GM13976 (cell line): ENCODE data around the gene AQP2.
"Not testable (repeated sequence)": the region's sequence is repeated elsewhere in the genome, so short reads cannot be mapped to it uniquely, and the experiment has no call there.

Experiments used
- DNase-seq: peaks from one replicate; pipeline ENCODE4 v3.0.0; 2012; ENCODE audit warnings: low spot score
- in situ Hi-C: fragments of 300-500 bp; cut with MboI; formaldehyde crosslinking; loops from one replicate; pipeline ENCODE4 v1.12.0; 2022; ENCODE audit warnings: low sequenced_read_pairs, mixed read lengths, inconsistent platforms; ENCODE audit not compliant: unreplicated experiment
- TF ChIP-seq, protein P1 (sequence below): IDR thresholded peaks from 2 replicates; pipeline ENCODE4 v1.5.1; 2012; ENCODE audit warnings: borderline replicate concordance, mild to moderate bottlenecking; ENCODE audit not compliant: insufficient read depth; ENCODE audit errors: extremely low read depth, missing control alignments, control extremely low read depth

The AQP2 gene

DNA sequence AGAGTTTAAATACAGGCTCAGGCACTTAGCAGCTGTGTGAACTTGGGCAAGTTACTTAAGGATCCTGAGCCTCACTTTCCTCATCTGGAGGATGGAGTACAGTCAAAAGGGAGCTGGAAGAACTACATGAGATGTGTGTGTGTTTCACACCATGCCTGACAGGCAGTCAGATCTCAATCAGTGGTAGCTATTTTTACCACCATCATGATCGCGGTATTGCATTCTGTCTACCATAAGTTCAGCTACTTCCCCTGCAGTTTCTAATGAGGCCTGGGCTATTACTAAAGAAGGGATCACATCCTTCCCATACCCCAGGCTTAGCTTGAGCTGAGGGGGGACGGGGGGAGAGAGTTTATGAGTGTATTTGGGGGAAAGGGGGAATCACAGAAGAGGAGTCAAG, 29.3 kb downstream of the AQP2 start:
- DNase-seq = peak; percentile 7
- in situ Hi-C loops = loop anchor here (10.0 kb wide), 1 partner anchor 75 kb away; the partner anchor contains the start of gene ASIC1
- TF ChIP-seq, protein P1, sequence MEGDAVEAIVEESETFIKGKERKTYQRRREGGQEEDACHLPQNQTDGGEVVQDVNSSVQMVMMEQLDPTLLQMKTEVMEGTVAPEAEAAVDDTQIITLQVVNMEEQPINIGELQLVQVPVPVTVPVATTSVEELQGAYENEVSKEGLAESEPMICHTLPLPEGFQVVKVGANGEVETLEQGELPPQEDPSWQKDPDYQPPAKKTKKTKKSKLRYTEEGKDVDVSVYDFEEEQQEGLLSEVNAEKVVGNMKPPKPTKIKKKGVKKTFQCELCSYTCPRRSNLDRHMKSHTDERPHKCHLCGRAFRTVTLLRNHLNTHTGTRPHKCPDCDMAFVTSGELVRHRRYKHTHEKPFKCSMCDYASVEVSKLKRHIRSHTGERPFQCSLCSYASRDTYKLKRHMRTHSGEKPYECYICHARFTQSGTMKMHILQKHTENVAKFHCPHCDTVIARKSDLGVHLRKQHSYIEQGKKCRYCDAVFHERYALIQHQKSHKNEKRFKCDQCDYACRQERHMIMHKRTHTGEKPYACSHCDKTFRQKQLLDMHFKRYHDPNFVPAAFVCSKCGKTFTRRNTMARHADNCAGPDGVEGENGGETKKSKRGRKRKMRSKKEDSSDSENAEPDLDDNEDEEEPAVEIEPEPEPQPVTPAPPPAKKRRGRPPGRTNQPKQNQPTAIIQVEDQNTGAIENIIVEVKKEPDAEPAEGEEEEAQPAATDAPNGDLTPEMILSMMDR = no peak

DNA sequence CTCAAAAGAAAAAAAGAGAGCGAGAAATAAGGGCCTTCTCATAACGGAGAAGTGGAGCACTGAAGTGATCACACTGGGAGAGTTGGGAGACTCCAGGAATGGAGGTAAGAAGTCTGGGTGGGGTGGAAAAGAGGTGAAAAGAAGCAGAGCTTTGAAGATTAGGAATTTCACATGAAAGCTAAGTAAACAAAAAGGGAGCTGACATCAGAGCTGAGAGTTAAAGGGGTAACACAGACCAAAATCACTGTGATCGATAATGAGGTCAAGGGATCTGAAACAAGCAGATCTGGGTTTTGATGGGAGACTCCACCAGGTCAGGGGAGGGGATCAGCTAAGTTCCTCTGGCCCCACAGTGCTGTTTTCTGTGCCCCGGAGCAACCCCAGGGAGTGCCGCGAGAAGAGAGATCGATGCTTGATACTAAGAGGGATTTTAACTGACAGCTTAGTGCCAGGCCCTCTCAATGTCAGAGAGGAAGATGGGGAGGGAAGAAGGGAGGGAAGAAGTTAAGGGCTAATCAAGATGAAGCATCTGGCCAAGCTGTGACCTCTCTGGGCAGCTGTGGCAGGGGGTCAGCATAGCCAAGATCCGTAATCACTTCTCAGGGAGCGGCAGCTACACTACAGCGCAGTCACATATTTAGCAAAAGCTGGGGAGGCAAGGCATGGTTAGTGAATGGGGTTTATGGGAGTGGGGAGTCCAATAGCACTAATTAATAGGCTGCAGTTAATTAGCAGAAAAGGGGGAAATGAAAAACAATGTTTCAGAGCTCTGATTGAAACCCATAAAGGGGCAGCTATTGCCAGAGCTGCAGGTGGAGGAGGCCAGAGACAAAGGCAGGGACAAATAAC, 30.2 kb downstream of the AQP2 start:
- TF ChIP-seq, protein P1 = no peak
- DNase-seq = no peak
- in situ Hi-C loops = no loop called here

DNA sequence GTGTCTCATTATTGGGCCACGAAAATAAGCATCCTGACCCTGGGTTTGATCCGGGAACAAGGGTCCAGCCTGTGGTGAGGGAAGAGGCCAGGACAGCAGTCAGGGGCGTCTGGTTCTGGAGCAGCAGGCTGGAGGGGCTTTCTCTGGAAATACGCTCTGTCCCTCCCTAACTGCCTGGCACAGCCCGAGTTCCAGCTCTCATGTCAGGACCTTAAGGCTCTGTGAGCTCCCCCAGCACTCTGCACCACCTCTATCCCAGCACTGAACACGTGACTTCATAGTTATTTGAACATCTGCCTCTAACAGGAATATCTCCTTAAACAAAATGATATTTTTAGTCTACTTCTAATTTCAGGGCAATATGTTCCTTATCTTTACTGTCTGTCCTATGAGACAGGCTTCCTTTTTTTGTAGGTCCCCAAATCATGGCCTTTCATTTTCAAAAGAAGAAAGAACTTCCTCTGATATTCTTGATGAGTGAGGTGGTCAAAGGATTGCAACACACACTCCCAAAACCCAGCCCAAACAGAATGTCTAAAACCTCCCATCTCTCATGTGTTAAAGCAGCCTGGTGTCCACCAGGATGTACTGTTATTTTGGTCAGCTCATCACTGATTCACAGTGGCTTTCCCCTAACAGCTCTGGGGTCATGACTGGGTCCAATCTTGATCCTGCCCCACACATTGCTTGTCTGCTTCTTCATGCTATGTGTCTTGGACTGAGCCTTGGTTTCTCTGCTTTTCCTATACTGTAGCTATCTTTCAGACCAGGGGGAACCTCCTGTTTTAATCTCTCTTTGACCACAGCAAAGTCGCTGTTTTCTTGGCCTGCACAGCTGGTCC, 31.9 kb downstream of the AQP2 start:
- in situ Hi-C loops = no loop called here
- no peak for DNase-seq
- TF ChIP-seq, protein P1 = no peak

DNA sequence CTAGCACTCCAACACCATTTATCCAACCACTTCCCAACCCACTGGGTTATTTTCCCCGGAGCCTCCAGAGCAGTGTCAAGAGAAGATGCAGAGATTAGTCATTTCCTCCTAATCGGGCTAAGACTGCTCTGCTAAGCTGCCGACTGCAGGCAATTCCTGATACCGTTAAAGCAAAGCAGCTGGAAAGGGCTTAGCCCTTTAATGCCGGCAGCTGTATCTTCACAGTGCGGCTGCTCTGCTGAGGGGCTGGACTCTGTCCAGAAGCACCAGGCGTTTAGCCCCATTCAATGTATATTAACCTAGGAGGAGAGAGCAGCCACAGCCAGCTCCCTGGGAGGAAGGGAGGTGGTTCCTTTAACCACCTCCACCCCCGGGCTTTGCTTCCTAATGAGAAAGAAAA, 33.4 kb downstream of the AQP2 start:
- no peak for DNase-seq
- in situ Hi-C loops = no loop called here
- TF ChIP-seq, protein P1 = no peak

DNA sequence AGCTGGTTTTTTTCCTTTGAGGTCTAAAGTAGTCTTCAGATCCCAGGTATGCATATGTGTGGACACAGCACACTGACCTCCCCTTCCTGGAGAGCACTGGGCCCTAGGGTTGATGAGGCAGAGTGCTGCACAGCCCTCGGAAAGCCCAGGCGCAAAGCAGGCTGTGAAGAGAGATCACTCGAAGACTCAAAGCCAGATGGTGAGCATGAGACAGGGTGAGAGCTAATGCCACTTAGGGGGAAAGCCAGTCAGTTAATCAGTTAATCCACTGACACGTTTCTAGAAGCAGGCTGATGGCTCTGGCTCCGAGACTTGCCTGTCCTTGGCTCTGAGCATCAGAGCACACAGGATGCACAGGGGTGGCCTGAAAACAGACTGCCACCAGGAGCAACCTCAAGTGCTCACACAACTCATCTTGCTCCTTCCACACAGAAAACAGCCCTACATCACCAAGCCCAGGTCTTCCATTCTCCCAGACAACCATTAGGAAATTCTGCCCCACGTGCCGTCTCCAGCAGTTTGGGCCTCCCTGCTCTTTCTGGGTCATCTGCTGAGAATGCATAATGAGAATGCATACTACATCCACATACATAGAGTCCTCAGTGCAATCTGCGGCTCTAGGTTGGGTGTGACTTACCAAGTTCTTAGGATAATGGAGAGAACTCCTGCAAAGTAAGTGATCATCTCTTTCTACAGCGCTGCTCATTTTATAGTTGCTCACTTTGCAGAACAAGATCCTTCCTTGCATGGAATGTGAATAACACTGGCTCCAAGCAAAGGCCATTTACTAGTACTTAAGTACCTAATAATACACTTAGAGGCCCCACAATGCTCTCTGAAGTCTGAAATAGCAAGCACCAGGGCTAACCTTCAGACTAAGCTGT, 34.2 kb downstream of the AQP2 start:
- TF ChIP-seq, protein P1 = no peak
- in situ Hi-C loops = no loop called here
- no peak for DNase-seq

DNA sequence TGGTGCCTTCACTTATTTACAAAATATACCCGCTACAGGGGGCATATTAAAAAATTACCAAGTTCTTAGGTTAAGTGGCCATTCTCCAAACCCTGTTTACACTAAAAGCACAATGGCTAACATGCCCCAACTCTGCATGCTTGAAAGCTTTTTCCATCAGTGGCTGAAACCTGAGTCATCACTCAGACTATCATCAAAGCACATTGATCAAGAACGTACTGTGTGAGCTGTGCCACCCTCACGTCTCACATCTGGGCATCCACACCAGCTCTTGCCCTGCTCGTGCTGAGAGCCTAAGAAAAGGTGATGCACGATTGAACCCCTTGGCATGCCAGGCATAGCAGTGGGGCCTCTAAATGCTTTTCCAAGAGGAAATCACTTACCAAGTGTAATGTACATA, 35.4 kb downstream of the AQP2 start:
- in situ Hi-C loops = no loop called here
- DNase-seq = no peak
- TF ChIP-seq, protein P1 = no peak

DNA sequence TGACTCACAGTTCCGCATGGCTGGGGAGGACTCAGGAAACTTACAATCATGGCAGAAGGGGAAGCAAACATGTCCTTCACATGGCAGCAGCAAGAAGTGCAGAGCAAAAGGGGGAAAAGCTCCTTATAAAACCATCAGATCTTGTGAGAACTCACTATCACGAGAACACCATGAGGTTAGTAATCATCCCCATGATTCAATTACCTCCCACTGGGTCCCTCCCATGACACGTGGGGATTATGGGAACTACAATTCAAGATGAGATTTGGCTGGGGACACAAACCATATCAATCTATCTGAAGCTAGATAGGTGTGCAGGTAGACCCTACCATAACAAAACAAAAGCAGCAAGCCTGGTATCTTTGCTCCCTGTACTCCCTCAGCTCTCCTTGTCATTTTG, 35.9 kb downstream of the AQP2 start:
- in situ Hi-C loops, DNase-seq: not testable (repeated sequence)
